Fibroblast of mammary gland (primary cell): ENCODE data around the gene MEPE.

Source experiments
- DNase-seq: peaks from one replicate; pipeline ENCODE4 v3.0.0-alpha.2; 2010; ENCODE audit warnings: low read depth
- H3K4me3 ChIP-seq: 2 replicates; pipeline ENCODE4 v1.5.1; 2011; ENCODE audit warnings: low read depth, mild to moderate bottlenecking, low read length, moderate library complexity; ENCODE audit not compliant: control insufficient read depth
- TF ChIP-seq, protein P1 (sequence below): conservative IDR thresholded peaks from 2 replicates; pipeline ENCODE4 v1.5.1; 2011; ENCODE audit warnings: low read depth, low read length, inconsistent platforms; ENCODE audit not compliant: control insufficient read depth, insufficient read depth

The MEPE gene

DNA sequence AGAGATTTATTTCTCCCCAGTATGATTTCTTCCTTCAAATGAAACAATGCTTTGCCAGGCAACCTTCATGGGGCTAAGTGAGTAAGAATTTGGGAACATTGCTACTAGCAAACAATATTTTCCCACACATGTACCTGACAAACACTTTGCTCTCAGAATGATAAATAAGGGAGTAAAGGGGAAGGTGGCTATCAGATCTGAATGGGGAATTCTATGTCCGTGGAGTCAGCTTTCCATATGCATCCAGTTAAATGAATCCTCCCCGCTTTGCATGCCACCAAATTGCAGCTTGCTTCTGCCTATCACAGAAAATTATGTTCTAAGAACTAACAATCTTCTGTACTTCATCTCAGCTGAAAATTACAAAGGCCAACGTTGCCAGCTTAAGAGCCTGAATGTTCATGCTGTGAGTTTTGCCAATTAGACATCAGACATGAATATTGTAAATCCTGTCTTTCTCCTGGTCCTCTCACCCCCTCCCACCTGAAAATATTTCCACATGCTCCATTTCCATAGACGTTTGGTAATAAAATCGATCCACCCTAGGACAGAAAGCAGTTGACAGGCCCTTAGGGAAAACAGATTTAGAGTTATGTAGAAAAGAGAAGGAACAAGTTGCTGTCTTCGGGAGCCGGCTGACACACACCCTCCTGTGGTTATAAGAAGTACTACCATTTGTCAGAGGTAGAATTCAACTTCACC is 6.3 kb downstream of the MEPE start:
- H3K4me3 ChIP-seq = no peak overlapping the region
- DNase-seq = peak; percentile 56
- TF ChIP-seq, protein P1, sequence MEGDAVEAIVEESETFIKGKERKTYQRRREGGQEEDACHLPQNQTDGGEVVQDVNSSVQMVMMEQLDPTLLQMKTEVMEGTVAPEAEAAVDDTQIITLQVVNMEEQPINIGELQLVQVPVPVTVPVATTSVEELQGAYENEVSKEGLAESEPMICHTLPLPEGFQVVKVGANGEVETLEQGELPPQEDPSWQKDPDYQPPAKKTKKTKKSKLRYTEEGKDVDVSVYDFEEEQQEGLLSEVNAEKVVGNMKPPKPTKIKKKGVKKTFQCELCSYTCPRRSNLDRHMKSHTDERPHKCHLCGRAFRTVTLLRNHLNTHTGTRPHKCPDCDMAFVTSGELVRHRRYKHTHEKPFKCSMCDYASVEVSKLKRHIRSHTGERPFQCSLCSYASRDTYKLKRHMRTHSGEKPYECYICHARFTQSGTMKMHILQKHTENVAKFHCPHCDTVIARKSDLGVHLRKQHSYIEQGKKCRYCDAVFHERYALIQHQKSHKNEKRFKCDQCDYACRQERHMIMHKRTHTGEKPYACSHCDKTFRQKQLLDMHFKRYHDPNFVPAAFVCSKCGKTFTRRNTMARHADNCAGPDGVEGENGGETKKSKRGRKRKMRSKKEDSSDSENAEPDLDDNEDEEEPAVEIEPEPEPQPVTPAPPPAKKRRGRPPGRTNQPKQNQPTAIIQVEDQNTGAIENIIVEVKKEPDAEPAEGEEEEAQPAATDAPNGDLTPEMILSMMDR = peak; percentile 75

DNA sequence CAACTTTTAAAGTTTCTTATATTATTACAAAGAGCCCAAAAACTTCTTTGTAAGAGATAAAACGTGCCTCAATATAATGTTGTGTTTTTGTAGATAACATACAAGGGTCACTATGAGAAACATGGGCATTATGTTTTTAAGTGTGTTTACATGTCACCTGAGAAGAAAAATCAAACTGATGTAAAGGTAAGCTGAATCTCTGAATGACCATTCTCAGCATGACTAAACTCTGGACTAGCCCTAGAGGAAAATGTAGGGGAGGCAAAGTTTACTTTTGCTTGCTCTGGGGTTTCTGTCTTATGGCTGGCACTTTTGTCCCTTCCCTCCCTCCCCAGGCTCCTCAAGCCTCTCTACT is 6.8 kb downstream of the MEPE start:
- H3K4me3 ChIP-seq = no peak overlapping the region
- no peak for DNase-seq
- TF ChIP-seq, protein P1 = no peak

- DNase-seq = no peak
- TF ChIP-seq, protein P1 = no peak
- H3K4me3 ChIP-seq = no peak overlapping the region
Measured at GRCh38 chr4:87840149-87840548, 7.4 kb downstream of the MEPE start.

DNA sequence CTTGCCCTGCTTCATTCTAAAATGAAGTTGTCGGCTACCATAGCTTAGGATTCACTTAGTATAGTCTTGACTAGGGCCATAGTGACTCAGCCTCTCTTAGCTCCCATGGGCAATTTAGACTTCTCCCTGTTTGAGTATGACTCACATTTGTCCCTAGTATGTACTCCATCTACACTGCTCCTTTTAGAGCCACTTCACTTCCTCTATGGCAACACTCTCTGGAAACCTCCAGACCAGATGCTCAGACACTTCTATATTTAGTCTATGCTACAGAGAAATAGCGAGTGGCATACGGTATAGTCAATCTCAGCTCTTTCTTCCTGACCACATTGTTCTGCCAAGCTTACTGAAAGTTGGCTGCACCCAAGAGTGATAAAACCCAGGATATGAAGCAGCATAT is 11.2 kb downstream of the MEPE start:
- peak; percentile 96 for DNase-seq
- no peak overlapping the region for H3K4me3 ChIP-seq
- TF ChIP-seq, protein P1 = no peak

DNA sequence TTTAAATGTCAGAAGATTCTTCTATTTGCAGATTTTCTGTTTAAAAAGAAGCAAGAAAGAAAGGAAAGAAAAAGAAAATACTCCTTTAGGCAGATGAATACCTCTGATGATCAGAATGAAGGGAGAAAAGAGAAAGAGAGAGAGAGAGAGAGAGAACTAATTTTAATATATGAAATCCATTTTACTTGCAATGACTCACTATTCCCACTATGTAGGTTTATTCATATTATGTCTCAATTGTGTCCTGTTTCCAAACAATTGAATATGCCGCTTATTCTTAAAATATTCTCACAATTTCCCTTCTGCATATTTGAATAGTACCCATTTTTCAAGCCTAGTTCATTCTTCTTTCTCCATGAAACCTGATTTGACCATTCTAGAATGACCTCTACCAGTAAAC is 11.7 kb downstream of the MEPE start:
- TF ChIP-seq, protein P1 = no peak
- H3K4me3 ChIP-seq = no peak overlapping the region
- peak; percentile 44 for DNase-seq

- no peak overlapping the region for H3K4me3 ChIP-seq
- no peak for DNase-seq
- TF ChIP-seq, protein P1 = no peak
Measured at GRCh38 chr4:87846226-87846625, 13.5 kb downstream of the MEPE start.
